Endometrium (tissue), 2 donors: ENCODE data around the gene EWSR1.

Experiments
- FAIRE-seq: peaks from 2 replicates; lab custom pipeline; 2012; peaks lifted over from hg19 to GRCh38; lab: Jason Lieb, UNC
- donor health status: control.
- donor health status: control.

EWSR1 gene

DNA sequence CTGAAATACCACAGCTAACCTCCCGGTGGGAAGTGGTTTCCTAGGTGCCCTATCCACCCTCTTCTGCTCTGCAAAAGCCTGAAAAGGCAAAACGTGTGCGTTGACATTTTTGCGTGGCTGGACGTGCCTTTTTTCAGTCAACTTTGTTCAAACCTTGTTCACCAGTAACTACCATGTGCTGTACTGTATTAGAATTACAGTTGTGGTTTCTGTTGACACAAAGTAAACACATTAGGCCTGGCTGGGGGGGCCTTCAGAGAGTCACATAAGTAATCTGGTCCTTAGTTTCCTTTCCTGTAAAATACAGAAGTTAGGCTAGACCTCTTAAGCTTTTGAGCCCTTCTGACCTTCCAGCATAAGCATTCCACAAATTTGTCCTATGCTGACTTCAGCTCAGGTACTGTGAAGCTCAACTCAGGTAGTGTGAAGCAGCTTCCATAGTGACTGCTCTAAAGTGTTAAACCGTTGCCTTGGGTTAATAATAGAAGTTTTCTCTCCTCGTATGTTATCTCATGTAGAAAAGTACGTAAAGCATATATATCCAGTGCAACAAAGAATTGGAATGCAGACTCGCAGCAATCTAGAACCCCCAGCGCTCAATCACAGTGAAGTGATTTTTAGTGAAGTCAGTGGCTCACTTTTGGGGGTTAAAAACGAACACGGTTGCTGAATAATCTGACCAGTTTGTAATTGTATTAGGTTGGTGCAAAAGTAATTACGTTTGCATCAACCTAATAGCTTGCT, 1.8 kb downstream of the EWSR1 start:
- FAIRE-seq, result no peak

DNA sequence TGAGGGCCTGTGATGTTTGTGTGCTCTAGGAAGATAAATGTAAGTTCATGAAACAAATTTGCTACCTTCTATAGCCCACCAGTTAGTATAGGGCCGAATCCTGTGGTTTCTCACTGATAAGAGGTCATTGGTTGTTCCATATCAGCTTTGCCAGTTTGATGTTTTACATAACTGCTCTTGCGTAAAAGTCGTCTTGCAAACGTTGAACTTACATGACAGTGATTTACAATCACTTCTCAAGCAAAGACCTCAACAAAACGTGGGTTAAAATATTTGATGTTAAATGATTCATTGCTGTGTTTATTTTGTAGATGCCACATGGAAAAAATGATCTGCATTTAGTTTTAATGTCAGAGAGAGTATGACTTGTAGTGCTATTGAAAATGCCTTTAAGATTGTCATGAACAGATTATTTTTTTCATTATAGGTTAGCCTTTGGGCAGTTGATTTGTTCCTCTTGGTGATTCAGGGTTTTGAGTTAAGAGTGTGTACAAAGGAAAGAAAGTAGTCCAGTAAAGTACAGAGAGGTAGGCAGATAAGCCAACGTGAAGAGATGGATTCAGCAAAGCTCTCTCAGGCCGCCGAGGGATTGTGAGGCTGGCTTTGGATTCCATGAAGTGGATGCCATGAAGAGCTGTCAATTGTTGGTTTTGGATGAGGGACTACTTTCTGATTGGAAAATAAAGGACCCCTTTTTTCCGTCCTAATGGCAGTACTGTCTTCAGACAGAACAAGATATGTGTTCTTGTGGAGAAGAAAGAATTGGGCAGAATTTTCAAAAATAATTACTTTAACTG, 2.6 kb downstream of the EWSR1 start:
- no peak for FAIRE-seq

DNA sequence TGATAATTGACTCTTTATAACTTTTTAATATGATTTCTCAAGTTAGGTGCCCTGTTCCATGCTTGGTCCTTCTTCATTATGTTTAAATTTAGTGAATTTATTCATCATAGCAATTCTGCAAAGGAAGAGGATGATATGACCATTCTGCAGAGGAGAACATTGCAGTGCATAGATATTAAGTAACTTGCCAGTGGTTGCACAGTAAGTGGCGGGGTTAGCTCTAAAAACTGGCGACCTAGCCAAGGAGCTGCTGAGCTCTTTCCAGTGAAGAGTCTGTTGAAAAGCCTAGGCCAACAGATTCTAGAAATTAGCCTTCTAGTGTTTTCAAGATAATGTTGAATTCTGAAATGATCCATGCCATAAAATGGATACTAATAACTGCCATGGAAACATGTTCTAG, 4.6 kb downstream of the EWSR1 start:
- no peak for FAIRE-seq

DNA sequence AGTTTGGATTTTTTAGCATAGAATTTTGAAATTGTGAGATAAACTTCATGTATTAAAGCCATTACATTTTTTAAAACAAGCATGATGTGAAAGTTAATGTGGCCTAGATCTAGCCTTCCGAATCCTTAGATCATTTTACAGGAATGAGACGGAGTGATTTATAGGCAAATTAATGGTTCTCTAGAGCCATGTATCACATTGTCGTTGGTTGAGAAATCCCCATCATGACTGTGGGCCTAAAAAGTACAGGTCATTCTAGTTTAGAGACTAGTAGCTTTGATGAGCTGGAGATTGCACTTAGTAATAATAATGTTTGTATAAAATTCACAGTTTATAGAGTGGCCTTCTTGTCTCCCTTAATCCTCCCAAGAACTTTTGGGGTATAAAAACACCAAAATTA, 7.1 kb downstream of the EWSR1 start:
- no peak for FAIRE-seq

DNA sequence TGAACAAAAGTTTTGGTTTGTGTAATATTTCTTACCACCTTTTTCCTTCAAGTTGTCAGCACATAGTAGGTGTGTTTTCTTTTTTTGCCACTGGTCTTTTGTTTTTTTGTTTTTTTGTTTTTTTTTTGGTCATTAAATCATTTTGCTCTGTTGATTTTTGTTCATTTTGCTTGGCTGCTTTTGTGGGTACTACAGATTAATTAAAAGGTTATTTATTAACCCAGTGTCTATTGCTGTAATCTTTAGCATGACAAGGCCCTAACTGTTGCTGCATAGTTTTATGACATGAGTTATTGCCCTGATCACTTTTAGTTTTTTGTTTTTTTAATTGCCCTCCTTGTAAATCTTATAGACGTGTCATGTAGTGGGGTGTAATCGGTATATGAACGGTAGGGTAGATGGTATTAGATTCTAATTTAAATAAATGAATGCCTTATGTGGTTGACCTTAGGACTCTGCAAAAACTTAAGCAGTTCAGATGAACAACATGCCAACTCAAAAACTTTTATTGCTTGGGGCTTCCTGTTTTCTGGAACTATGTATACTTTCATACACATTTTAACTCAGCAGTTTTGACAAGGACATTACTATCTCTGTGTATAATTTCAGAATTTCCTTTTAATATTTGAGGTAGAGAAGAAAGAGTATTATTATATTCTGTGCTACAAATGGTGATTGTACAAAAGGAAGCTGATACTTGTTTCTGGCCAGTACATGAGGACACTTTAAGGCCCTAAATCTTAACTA, 7.9 kb downstream of the EWSR1 start:
- FAIRE-seq, result no peak

DNA sequence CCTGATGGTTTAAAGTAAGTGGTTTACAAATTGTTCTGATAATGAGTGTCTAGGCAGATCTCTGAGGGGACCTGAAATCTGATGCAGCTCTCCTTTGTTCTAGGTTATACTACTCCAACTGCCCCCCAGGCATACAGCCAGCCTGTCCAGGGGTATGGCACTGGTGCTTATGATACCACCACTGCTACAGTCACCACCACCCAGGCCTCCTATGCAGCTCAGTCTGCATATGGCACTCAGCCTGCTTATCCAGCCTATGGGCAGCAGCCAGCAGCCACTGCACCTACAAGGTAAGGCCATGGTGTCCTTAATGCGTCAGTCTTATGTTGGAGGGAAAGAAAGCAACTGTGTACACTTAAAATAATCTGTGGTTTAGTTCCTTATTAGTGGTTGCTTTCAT, 9.9 kb downstream of the EWSR1 start:
- no peak for FAIRE-seq

DNA sequence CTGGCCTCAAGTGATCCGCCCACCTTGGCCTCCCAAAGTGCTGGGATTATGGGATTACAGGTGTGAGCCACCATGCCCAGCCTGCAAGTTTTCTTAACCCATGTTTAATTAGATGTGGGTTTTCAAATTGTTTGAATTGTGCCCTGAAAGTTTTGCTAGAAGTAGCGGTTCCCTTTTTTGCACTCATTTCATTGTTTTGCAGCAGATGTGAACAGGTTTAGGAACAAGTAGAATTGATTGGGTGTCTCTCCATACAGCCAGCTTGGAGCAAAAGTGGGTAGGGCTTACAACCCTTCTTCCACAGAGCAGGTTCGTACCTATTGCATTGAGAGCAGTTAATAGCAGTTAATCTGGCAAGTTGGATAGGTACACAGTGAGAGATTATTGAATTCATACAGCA, 16.1 kb downstream of the EWSR1 start:
- no peak for FAIRE-seq

DNA sequence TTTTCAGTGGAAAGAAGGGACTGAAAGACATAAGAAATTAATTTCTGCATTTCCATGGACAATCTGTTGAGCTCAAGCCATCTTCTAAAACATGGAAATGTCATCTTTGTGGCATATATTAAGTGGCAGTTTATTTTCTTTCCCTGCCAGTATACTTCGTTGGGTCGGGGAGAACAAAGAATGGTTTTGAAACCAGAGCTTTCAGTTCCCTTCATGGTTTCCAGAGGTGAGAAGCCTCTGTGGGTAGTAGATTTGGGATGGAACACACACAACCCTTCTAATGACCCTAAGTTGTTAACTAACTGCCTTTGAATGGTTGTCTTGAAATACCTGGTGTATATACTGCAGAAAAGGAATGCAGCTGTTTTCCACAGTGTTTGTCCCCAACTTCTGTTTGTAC, 20.8 kb downstream of the EWSR1 start:
- FAIRE-seq, result no peak

DNA sequence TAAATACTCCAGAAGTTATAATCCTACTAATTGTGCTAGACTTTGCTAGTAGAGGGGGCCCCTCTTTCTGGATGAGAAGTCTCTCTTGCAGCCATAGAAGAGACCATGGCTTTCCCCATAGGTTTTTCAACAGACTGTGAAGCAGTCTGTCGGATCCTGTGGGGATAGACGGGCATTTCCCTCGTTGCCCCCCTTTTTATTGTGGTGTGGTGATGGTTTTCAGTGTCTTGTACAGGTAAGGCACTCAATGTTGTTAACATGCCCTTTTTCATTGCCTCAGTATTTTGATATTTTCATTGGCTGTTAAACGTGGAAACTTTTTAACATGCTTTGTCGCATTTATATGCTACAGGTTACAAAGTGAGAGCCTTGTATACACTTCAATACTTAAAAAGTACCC, 22.0 kb downstream of the EWSR1 start:
- FAIRE-seq, result no peak

DNA sequence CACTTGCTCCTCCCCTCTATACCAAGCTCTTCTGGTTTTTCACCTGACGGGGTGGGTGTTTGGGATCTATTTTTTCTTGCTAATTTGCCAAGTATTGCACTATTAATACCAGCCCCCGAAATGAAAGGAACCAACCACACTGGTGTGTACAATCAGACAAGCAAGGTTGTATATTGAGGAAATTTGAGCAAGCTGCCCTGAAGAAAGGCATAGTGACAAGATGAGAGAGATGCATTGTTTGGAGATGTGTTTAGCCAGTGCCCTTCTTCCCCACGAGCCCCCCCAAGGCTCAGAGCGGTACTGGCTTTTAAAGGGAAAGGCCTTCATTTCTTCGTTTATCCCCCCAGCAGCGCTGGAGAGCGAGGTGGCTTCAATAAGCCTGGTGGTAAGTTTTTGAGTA, 23.1 kb downstream of the EWSR1 start:
- FAIRE-seq, result no peak

DNA sequence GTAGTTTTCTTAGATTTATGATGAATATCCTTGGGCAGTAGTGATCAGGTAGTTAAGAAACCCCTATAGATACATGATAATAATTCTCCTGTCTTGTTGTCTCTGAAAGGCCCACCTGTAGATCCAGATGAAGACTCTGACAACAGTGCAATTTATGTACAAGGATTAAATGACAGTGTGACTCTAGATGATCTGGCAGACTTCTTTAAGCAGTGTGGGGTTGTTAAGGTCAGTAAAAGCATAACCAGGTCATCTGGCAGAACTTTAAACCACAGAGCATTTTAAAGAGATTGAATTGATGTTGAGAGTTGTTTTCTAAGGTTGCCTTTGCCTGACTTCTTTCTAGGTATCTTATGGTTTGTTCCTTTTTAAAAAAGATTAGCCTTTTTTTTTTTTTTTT, 24.3 kb downstream of the EWSR1 start:
- FAIRE-seq, result no peak

DNA sequence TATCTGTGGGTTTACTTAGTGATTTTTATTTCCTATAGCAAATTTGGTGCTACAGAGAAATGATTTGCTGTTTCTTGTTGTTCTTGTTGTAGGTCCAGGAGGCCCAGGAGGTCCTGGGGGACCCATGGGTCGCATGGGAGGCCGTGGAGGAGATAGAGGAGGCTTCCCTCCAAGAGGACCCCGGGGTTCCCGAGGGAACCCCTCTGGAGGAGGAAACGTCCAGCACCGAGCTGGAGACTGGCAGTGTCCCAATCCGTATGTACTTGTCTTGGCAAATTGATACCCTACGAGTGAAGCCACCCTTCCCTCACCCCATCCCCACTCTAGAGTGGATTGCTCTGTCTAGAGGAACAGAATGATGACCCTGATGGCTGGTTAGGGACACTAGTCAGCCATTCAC, 30.6 kb downstream of the EWSR1 start:
- no peak for FAIRE-seq

DNA sequence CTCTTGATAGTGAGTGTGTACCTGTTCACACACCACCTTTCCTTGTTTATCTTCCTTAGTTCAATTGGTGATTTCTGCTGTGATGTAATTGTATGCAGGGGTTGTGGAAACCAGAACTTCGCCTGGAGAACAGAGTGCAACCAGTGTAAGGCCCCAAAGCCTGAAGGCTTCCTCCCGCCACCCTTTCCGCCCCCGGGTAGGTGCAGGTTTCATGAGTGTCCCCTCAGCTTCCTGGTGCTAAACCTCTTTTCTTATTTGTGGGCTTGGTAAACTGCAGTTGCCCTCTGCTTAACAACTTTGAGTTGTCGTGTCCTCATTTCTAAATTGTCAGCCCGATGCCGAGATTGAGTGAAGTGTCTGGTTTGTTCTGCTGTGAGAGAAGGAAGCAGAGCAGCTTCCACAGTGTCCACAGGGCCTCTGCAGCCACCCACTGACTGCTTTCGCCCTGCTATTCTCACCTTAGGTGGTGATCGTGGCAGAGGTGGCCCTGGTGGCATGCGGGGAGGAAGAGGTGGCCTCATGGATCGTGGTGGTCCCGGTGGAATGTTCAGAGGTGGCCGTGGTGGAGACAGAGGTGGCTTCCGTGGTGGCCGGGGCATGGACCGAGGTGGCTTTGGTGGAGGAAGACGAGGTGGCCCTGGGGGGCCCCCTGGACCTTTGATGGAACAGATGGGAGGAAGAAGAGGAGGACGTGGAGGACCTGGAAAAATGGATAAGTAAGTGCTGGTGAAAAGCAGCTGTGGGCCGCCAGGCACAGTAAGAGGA, 31.2 kb downstream of the EWSR1 start:
- no peak for FAIRE-seq

DNA sequence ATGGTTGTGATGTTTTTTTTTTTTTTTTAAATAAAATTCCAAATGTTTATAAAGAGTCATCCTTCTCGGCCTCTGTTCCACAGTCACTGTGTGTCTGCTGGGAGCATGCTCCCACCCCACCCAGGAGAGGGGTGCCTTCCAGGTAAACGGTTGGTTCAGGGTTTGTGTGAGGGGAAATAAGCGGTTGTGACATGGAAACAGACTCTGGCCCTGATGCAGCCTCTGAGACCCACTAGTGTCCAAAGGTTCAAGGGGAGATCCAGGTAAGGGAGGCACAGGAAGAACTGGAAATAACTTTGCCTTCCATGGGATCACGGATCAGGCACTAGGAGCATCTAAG, 32.4 kb downstream of the EWSR1 start:
- no peak for FAIRE-seq

DNA sequence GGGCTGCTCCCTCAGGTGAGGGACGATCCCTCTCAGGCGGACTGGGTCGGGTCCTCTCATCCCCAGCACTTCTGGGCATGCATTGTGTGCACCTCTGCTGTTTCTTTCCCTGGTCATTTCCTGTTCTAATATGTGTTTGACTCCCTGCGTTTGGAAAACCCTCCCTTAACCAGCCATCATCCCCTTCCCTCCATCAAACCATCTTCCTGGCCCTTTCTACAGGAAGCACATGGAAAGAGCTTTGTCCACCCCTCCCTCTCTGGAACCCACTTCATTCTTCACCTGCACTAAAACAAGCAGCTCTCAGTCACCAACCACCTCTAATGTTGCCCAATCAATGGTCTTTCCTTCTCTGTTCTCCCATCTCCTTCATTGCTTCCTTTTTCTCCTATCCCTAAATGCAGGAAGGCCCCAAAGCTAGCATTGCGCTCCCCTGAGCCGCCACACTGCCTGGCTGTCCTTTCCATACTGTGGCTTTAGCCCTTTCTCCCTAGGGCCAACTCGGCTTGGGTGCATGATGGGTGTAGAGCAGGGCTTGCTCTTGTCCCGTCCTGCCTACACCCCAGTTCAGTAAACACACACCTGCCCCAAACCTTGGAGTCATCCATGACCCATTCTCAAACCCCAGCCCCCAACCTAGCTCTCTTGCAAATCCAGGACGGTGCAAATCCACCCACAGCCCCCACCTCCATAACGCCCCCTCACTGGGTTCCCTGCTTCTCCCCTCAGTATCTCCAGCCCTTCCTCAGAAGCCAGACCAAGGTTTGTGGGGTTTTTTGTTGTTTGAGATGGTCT, 32.9 kb downstream of the EWSR1 start:
- FAIRE-seq, result no peak

DNA sequence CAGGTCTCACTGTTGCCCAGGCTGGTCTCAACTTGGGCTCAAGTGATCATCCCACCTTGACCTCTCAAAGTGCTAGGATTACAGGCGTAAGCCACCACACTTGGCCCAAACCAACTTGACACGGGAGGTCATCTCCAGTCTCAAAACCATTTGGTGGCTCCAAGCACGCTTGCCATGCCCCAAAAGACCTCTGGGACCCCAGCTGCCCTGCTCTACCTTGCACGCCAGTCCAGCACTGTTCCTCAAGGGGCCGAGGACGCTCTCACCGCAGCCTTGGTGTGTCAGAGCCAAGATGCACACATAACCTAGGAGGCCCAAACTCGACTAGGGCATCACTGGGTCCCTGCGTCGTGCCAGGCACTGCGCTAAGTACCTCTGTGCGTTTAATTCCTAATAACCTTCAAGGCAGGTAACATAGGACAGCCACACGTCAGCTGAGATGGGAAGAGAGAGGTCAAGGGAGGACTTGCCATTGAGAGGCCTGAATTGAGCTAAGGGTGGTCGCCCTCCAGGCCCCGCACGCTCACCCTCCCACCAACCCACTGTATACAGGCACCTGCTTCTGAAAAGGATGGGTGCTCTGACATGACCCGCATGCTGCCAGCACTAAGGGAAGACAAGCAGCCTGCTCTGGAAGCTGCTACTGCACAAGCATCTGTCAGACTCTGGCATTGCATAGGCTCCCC, 33.8 kb downstream of the EWSR1 start:
- FAIRE-seq, result no peak

DNA sequence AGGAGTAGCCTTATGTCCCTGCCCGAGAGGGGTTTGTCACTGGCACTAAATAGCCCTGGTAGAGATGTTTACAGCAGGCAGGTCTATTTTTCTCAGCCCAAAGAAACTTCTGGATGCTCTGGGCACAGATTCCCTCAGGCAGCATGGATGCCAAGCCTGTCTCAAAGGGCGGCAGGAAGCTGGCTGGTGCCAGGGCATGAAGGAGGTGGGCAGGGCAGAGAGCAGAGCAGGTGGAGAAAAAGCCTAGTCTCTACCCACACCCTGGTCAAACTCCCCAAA, 34.3 kb downstream of the EWSR1 start:
- FAIRE-seq, result no peak

DNA sequence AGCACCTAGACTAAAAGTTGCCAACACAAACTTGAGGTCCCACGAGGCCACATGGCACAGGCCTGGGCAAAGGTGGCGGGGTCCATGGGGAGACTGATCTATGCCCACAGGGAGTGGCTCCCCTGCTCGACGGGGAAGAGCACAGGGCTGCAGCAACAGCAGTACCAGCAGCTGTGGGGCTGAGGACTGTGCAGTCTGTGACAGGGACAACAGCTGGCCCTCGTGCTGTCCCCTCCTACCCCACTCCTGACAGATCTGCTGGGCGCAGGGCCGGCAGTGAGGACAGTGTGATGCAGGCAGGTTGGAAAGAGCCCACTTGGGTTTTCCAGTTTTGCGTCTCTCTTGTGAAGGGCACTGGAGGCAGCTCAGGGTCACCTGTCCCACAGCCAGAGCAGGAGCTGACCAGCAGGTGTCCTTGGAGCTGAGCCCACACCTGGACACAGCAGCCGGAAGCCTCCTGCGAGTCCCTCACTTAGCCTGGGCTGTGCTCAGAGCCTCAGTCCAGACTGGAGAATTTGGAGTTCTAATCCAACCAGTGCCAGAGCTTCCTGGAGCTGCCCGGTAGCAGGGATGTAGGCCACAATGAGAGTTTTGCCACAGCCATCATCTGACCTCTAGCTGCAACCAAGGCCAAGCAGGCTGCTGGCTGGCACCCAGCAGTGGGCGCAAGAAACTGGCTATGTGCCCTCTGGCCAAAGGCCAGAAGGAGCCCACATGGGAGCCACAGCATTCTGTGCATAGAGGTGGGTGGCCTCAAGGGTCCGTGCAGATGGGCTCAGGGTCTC, 34.8 kb downstream of the EWSR1 start:
- FAIRE-seq, result no peak

DNA sequence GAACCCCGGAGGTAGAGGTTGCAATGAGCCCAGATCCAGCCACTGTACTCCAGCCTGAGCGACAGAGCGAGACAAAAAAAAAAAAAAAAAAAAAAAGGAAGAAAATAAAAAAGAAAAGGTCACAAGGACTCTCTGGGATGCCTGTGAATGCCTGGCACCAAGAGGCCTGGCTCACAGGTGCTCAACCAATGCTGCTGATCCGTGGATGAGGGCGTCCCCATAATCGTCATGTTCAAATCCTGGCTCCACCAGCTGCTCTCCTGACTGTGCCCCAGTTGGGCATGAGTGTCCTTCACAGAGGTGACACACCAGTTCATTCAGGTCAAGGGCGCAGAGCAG, 37.7 kb downstream of the EWSR1 start:
- no peak for FAIRE-seq

DNA sequence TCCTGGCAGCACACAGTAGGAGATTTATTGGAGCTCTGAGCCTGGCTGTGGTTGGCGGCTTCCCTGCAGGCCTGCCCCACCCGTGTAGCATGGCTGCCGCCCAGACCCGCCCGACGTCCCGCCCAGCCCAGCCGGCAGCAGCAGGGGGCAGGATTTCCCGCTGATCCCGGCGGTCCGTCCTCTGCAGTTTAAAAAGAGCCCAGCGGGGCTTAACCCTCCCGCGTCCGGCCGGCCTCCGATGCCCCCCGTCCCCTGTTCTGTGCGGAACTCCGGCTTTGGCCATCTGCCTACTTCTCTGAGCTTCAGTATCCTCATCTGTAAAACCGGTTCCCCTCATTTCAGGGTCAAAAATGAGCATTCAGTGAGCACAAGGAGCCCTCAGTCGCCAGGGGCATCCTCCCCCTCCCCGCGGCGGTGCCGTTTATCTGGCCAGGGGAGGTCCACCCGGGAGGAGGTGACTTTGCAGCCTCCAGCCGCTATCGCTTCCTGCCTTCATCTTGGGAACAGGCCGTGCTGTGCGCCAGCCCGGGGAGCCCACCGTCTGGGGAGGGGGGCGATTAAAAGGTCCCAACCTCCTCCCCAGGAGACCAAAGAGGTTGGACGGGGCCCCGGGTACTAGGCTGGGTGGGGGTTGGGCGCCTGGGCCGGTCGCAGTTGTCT, 38.2 kb downstream of the EWSR1 start, which contains the start of gene GAS2L1:
GAS2L1 (plus strand) TSS at position 476 of the 660 bp plus-strand sequence. CDS start 1,456 bp downstream, outside the sequence.
- no peak for FAIRE-seq
